Measurements from ENCODE around the gene MED27.

Gene MED27

GRCh38 chr9:132108728-132109127 lies 29.1 kb upstream of the MED27 start:
- no peak overlapping the region for H3K4me3 ChIP-seq
- H3K27ac ChIP-seq, result no peak overlapping the region
- DNase-seq, result no peak
- H3K36me3 ChIP-seq, result no peaks in the 10 kb centered on the region
- H3K4me1 ChIP-seq, result no peaks in the 10 kb centered on the region
- TF ChIP-seq CTCF (IDR thresholded peaks at IDR 0.05), result no peak
- peaks cover 0 to 43% of the 10 kb centered on the region in 2 donors for H3K27me3 ChIP-seq
- no peaks in the 10 kb centered on the region for H3K9me3 ChIP-seq
- intact Hi-C loops (cut with DNase I; ENCODE audit: low total_unique reads), result no loop called here

- intact Hi-C loops (cut with DNase I; ENCODE audit: low total_unique reads), result no loop called here
- Histone ChIP-seq H3K27ac (no peak overlapping the region), H3K27me3 (peaks cover 0 to 39% of the 10 kb centered on the region in 2 donors), H3K4me1 (no peaks in the 10 kb centered on the region), H3K9me3 (peaks cover 0 to 10% (median 2%) of the 10 kb centered on the region in 3 donors), H3K36me3 (no peaks in the 10 kb centered on the region), H3K4me3 (no peak overlapping the region)
- TF ChIP-seq CTCF (IDR thresholded peaks at IDR 0.05), result no peak
- no peak for DNase-seq
Measured at GRCh38 chr9:132099741-132100407, 20.2 kb upstream of the MED27 start.

GRCh38 chr9:132099167-132099566 lies 19.5 kb upstream of the MED27 start:
- Histone ChIP-seq H3K36me3 (no peaks in the 10 kb centered on the region), H3K4me1 (no peaks in the 10 kb centered on the region), H3K27me3 (peaks cover 0 to 32% of the 10 kb centered on the region in 2 donors), H3K27ac (no peak overlapping the region), H3K9me3 (peaks cover 0 to 10% (median 2%) of the 10 kb centered on the region in 3 donors), H3K4me3 (no peak overlapping the region)
- TF ChIP-seq CTCF (IDR thresholded peaks at IDR 0.05), result no peak
- no peak for DNase-seq
- intact Hi-C loops (cut with DNase I; ENCODE audit: low total_unique reads), result no loop called here

- intact Hi-C loops (cut with DNase I; ENCODE audit: low total_unique reads), result no loop called here
- Histone ChIP-seq H3K36me3 (no peaks in the 10 kb centered on the region), H3K4me3 (no peak overlapping the region), H3K4me1 (no peaks in the 10 kb centered on the region), H3K9me3 (no peaks in the 10 kb centered on the region), H3K27ac (no peak overlapping the region), H3K27me3 (peaks cover 0 to 28% of the 10 kb centered on the region in 2 donors)
- DNase-seq, result no peak
- TF ChIP-seq CTCF (IDR thresholded peaks at IDR 0.05), result no peak
Measured at GRCh38 chr9:132094314-132094791, 14.7 kb upstream of the MED27 start.

- no peak for TF ChIP-seq CTCF (IDR thresholded peaks at IDR 0.05)
- Histone ChIP-seq H3K4me1 (no peaks in the 10 kb centered on the region), H3K4me3 (no peak overlapping the region), H3K9me3 (no peaks in the 10 kb centered on the region), H3K27ac (no peak overlapping the region), H3K36me3 (no peaks in the 10 kb centered on the region), H3K27me3 (peaks cover 0 to 23% of the 10 kb centered on the region in 2 donors)
- DNase-seq, result no peak
- intact Hi-C loops (cut with DNase I; ENCODE audit: low total_unique reads), result no loop called here
Measured at GRCh38 chr9:132090771-132091170, 11.1 kb upstream of the MED27 start.

Measured in tibial artery (tissue), 4 donors.